C4-2B (cell line): ENCODE measurements around the gene EFNB2.

Experiments
- H3K27ac ChIP-seq: fragments of 450-650 bp; 2 replicates; pipeline ENCODE4 v1.5.1; 2017
- ZFX ChIP-seq: fragments of 450-650 bp; IDR thresholded peaks from 2 replicates; pipeline ENCODE4 v1.6.1; 2017
- TF ChIP-seq, protein P1 (sequence below): fragments of 450-650 bp; conservative IDR thresholded peaks from 2 replicates; pipeline ENCODE4 v1.5.1; 2017; ENCODE audit warnings: mild to moderate bottlenecking

EFNB2 gene

DNA sequence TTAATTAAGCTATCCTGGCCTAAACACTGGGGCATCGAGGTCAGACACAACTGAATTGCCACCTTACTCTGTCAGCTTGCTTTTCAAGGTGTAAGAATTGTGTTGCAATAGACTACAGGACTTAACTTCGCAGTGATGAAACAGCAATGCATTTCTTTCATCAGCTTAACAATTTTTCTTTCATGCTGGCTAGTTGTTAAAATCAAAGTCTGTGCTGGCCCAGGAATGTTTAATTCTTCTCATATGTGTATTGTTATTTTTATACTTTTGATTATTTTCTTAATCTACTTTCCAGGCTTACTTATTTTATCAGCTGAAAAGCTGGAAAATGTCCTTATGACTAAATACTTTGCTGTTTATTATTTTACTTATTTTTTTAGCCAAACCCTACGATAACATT lies 79.7 kb downstream of the EFNB2 start:
- no peak for TF ChIP-seq ZFX
- TF ChIP-seq, protein P1, sequence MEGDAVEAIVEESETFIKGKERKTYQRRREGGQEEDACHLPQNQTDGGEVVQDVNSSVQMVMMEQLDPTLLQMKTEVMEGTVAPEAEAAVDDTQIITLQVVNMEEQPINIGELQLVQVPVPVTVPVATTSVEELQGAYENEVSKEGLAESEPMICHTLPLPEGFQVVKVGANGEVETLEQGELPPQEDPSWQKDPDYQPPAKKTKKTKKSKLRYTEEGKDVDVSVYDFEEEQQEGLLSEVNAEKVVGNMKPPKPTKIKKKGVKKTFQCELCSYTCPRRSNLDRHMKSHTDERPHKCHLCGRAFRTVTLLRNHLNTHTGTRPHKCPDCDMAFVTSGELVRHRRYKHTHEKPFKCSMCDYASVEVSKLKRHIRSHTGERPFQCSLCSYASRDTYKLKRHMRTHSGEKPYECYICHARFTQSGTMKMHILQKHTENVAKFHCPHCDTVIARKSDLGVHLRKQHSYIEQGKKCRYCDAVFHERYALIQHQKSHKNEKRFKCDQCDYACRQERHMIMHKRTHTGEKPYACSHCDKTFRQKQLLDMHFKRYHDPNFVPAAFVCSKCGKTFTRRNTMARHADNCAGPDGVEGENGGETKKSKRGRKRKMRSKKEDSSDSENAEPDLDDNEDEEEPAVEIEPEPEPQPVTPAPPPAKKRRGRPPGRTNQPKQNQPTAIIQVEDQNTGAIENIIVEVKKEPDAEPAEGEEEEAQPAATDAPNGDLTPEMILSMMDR = no peak

DNA sequence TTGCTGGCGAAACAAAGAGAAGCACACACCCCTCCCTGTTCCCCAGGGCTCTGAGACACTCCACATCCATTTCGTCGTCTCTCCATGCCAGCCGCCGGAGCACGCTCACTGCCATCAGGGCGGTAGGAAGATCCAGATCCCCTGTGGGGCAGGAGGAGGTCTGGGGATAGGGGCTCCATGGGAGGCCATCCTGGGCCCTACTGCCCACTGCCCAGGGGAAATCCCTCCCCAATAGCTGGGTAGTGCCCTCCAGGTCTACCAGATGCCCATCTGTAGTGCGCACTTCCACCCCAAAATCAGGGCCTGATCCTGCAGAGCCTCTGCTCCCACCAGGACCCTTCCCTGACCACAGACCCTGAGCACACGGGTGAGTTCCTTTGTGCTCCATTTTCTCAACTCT lies 80.3 kb downstream of the EFNB2 start:
- TF ChIP-seq ZFX = no peak
- TF ChIP-seq, protein P1 = no peak
- H3K27ac ChIP-seq = no peak overlapping the region

More for the DNA sequence above, 79.7 kb downstream of the EFNB2 start:
- no peak overlapping the region for H3K27ac ChIP-seq

DNA sequence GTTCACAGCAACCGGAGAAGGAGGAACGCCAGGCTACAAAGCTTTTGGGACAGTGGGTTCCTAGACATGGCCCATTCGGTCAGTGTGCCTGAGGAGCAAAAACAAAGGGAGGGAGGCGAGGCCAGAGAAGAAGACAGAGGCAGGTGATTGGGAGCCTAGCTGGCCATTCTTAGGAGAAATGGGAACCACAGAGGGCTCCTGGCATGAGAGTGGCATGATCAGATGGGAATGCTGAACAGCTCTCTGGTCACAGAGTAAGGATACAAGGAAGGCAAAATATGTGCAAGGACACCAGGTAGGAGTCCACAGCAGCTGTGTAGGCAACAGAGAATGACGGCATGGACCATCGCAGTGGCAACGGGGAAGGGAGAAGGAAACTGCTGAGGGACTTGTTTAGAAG lies 82.4 kb downstream of the EFNB2 start:
- H3K27ac ChIP-seq = no peak overlapping the region
- TF ChIP-seq, protein P1 = no peak
- no peak for TF ChIP-seq ZFX

DNA sequence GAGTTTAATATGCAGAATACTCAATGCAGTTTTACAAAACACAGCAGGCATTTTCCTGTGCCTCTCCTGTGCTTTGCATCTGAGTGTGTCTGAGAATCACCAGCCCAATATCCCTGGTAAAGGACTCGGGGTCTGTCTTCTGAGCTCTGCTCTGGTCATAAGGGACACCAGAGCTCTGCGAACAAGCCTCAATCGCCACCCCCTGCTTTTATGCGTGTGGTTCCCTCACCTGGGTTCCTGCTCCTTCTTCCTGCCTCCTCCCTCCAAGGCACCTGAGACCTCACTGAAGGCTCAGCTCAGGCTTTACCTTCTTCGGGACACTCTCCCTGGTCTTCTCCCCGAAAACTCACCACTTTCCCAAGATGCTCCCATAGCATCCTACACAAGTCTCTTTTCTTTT lies 84.5 kb downstream of the EFNB2 start:
- H3K27ac ChIP-seq = no peak overlapping the region
- TF ChIP-seq, protein P1 = no peak
- TF ChIP-seq ZFX = no peak

DNA sequence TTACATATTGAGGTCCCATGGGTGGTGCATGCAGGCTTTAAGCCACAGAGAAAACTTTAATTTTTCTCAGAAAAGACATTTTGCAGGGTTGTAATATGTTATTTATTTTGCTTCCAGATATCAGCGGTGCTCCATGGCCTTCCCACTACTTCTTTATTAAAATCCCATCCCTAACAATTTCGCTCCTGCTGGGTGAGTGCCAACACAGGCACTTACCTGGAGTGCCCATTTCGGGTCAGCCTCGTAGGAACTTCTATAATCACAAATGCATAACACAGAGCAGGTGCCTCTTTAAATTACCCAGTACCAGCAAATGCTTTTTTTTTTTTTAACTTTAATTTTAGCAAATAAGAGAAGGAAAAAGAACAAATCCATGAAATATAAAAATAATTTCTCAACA lies 86.4 kb downstream of the EFNB2 start:
- H3K27ac ChIP-seq = no peak overlapping the region
- TF ChIP-seq, protein P1 = no peak
- no peak for TF ChIP-seq ZFX

DNA sequence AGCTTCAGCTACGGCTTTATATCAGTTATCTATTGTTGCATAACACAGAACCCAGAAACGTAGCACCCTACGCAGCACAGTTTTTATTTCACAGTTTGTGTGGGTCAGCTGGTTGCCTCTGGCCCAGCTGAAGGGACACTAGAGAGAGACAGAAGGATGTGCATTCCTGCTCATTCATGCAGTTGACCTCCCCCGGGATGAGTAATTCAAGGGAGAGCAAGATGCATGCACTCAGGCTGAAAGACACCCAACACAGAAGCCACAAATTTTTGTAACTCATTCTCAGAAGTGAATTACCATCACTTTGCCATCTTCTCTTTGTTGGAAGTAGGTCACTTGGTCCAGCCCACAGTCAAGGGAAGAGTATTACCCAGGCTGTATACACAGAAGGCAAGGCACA lies 89.5 kb downstream of the EFNB2 start:
- no peak overlapping the region for H3K27ac ChIP-seq
- no peak for TF ChIP-seq ZFX
- TF ChIP-seq, protein P1 = no peak

DNA sequence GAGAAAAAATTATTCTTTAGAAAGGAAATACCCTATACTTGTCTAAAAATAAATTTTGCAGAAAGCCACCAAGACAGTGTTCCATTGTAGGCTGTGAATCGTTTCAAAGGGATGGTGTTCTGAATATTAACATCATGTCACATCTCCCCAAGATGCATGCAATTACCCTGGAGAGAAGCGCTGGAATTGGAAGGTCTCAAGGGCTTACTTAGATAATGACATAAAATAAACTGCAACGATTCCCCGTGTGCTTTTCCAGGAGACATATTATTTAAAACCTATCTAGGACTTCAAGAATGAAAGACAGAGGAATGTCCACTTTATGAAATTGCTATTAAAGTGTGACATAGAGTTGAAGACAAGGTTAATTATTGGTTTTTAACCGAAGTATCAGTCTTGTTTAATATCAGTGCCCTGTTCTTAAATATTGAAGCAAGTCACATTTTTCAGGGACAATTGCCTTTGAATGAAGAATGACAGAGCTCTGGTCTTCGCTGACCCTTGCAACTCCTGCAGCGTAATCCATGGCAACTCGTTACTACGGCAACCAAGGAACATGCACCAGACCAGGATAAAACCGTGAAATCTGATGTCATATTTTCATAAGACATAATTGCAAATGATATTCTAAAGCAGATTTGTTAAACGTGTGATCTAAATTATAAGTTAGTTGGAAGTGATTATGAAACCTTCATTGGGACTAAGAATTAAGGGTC lies 91.7 kb downstream of the EFNB2 start:
- no peak overlapping the region for H3K27ac ChIP-seq
- TF ChIP-seq, protein P1 = no peak
- no peak for TF ChIP-seq ZFX
